PFSK-1 (cell line): Measurements from ENCODE around the gene PROK1.

Experiments
- FOXP2 ChIP-seq: optimal IDR thresholded peaks from 2 replicates; pipeline ENCODE3; 2011; ENCODE audit warnings: borderline replicate concordance, control low read depth, inconsistent platforms; ENCODE audit not compliant: insufficient read depth; ENCODE audit errors: extremely low read length, extremely low read depth
- POLR2AphosphoS5 ChIP-seq: IDR thresholded peaks from 2 replicates; pipeline ENCODE4 v1.6.1; 2012; ENCODE audit warnings: low read depth, mild to moderate bottlenecking, control low read depth, low read length, moderate library complexity
- REST ChIP-seq, 2 experiments: IDR thresholded peaks; 2 replicates each; pipeline versions ENCODE4 v1.6.1 to v1.8.0; 2011 to 2012; ENCODE audit warnings: low read depth in 2 of 2, low read length in 2 of 2, control low read depth in 1 of 2, inconsistent platforms in 1 of 2, mild to moderate bottlenecking in 1 of 2, moderate library complexity in 1 of 2; ENCODE audit not compliant: insufficient read depth in 1 of 2
- SIN3A ChIP-seq: IDR thresholded peaks from 2 replicates; pipeline ENCODE4 v1.6.1; 2012; ENCODE audit warnings: mild to moderate bottlenecking, low read length, moderate library complexity, borderline replicate concordance; ENCODE audit not compliant: insufficient read depth
- TAF1 ChIP-seq: IDR thresholded peaks from 2 replicates; pipeline ENCODE4 v1.6.1; 2012; ENCODE audit warnings: low read length, control low read depth, borderline replicate concordance; ENCODE audit not compliant: insufficient read depth

The PROK1 gene

DNA sequence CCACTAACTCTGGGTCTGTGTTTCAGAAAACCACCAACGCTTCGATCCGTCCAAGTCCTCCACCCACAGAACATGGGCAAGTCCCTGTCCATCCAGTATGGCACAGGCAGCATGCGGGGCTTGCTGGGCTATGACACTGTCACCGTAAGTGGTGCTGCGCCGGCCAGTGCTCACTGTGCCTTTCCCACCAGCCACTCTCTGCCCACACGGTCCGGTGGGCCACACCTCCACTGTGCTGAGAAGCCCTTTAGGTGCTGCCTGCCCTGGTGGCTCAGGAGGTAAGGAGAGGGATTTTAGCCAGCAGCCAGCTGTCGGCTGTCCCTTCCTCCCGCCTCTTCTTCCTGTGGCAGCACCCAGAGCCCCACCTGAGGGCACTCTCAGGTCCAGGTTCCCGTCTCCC lies 33.9 kb downstream of the PROK1 start:
- TF ChIP-seq FOXP2 (no peak), REST (IDR thresholded peaks at IDR 0.05; ENCODE audit: insufficient read depth in 1 of 2, low read depth in 2 of 2, low read length in 2 of 2) (no peak), POLR2AphosphoS5 (no peak), SIN3A (no peak), TAF1 (no peak)

DNA sequence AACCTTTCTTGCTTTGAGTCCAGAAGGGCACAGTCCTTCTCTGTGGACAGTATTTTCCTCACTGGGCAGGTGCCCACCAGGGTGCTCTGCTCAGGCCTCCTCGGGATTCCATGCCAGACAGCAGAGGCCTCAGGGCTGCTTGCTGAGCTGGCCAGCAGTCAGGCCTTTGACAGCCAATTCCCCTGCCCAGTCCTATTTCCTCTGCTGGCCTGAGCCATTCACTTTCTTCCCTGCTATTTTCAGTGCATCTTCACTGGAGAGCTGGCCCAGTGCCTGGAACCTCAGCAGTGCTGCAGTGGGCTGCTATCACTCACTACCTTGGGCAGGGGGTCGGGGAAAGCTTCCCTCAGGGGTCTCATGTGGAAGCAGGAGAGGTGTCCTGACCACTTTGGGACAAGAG lies 34.8 kb downstream of the PROK1 start:
- no peak for TF ChIP-seq POLR2AphosphoS5
- TF ChIP-seq SIN3A: no peak
- no peak for TF ChIP-seq TAF1
- no peak for TF ChIP-seq REST (IDR thresholded peaks at IDR 0.05; ENCODE audit: insufficient read depth in 1 of 2, low read depth in 2 of 2, low read length in 2 of 2)
- no peak for TF ChIP-seq FOXP2

- TF ChIP-seq SIN3A: no peak
- TF ChIP-seq TAF1: no peak
- TF ChIP-seq FOXP2: no peak
- TF ChIP-seq REST (IDR thresholded peaks at IDR 0.05; ENCODE audit: insufficient read depth in 1 of 2, low read depth in 2 of 2, low read length in 2 of 2): no peak
- TF ChIP-seq POLR2AphosphoS5: no peak
Observed at GRCh38 chr1:110487726-110488125, 36.8 kb downstream of the PROK1 start.

DNA sequence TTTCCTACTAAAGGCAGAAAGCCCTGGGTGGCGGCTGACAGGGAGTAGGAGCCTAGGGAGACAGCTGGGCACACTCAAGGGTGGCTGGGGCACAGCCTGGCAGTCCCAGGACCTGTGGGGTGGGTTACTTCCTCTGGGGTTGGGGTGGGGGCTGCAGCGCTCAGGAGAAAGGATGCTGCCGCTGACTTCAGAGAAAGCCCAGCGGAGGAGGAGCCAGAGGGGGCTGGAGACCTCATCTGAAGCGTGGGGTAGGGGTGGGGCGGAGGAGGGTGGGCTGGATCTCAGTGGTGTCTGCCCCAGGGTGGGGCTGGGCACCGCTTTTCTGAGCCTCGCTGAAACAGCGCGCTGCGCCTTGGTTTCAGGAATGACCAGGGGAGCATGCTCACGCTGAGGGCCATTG lies 37.2 kb downstream of the PROK1 start:
- no peak for TF ChIP-seq POLR2AphosphoS5
- TF ChIP-seq SIN3A: no peak
- no peak for TF ChIP-seq TAF1
- no peak for TF ChIP-seq REST (IDR thresholded peaks at IDR 0.05; ENCODE audit: insufficient read depth in 1 of 2, low read depth in 2 of 2, low read length in 2 of 2)
- TF ChIP-seq FOXP2: no peak

- no peak for TF ChIP-seq REST (IDR thresholded peaks at IDR 0.05; ENCODE audit: insufficient read depth in 1 of 2, low read depth in 2 of 2, low read length in 2 of 2)
- TF ChIP-seq POLR2AphosphoS5: no peak
- no peak for TF ChIP-seq FOXP2
- TF ChIP-seq TAF1: no peak
- TF ChIP-seq SIN3A: no peak
Observed at GRCh38 chr1:110488867-110489266, 37.9 kb downstream of the PROK1 start.
